K562 treated with DMSO at 1 percent for 48 hours (cell line): ENCODE measurements around the gene ZNF502. TPM values are rescaled to one million over a fixed set of nuclear protein-coding genes. Genes with fewer than 3 reads are reported as not detected.

ENCODE experiments used
- total RNA-seq: library from RNA; unstranded; fragments of 300-600 nt; gene quantifications from 2 replicates; pipeline ENCODE4 v1.2.3, GENCODE V29; 2022; ENCODE audit warnings: low replicate concordance; ENCODE audit errors: extremely low read depth

Gene ZNF502
- total RNA-seq: not detected in 2 replicates

GRCh38 chr3:44712455-44713075, at the start of gene ZNF502:
Gene ZNF502, plus strand, starts transcription at chr3:44712660. Its CDS starts 7,602 bp downstream, at chr3:44720262.

GRCh38 chr3:44729384-44729910, 17.0 kb downstream of the ZNF502 start, which contains the start of gene ZNF501:
Gene ZNF501, plus strand, starts transcription at chr3:44729635. Its CDS starts 4,787 bp downstream, at chr3:44734422.

GRCh38 chr3:44761424-44762169, 49.1 kb downstream of the ZNF502 start, which contains the start of the genes KIAA1143 and KIF15:
Gene KIAA1143, minus strand, starts transcription at chr3:44761619. Its CDS starts 17 bp downstream, at chr3:44761602.
Gene KIF15, plus strand, starts transcription at chr3:44761794. Its CDS starts 72 bp downstream, at chr3:44761866.

Other genes starting within 250 kb of the ZNF502 start
- gene ZNF445, start 235.0 kb upstream of the ZNF502 start, total RNA-seq: not detected in 2 replicates
- not detected in 2 replicates for gene ZKSCAN7, start 157.5 kb upstream of the ZNF502 start, total RNA-seq
- not detected in 2 replicates for gene ZNF660, start 127.7 kb upstream of the ZNF502 start, total RNA-seq
- not detected in 2 replicates for gene ZNF197, start 87.6 kb upstream of the ZNF502 start, total RNA-seq
- gene ZNF35, start 63.9 kb upstream of the ZNF502 start, total RNA-seq: not detected in 2 replicates
- gene ZNF501, start 17.0 kb downstream of the ZNF502 start, total RNA-seq: not detected in 2 replicates
- not detected in 2 replicates for gene KIAA1143, start 49.0 kb downstream of the ZNF502 start, total RNA-seq
- not detected in 2 replicates for gene KIF15, start 49.1 kb downstream of the ZNF502 start, total RNA-seq
- not detected in 2 replicates for gene TMEM42, start 149.3 kb downstream of the ZNF502 start, total RNA-seq
- not detected in 2 replicates for gene TGM4, start 161.9 kb downstream of the ZNF502 start, total RNA-seq